GM21526 (cell line): ENCODE data around the gene PKNOX2.

Experiments used
- ATAC-seq: cut with Tn5 transposase; IDR thresholded peaks from one replicate; pipeline ENCODE4 v1.9.1; 2021; ENCODE audit warnings: moderate library complexity; ENCODE audit not compliant: unreplicated experiment, low FRiP score

The PKNOX2 gene

DNA sequence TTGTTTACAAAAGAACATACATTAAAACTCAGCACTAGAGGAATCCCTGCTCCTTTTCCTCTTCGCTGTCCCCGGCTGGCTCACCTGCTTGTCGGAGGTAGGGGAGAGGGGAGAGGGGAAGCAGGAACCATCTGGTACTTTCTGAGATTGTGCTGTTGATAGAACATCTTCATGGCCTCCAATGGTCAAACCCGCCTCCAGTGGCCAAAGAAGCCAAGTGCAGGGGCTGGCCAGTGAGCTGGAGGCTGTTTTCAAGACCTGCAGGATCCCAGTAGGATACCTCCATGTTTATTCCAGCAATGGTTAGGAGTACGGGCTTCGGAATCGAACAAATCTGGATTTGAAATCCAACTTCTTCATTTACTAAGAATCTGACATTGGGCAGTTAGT is 92.6 kb downstream of the PKNOX2 start:
- ATAC-seq = no peak

DNA sequence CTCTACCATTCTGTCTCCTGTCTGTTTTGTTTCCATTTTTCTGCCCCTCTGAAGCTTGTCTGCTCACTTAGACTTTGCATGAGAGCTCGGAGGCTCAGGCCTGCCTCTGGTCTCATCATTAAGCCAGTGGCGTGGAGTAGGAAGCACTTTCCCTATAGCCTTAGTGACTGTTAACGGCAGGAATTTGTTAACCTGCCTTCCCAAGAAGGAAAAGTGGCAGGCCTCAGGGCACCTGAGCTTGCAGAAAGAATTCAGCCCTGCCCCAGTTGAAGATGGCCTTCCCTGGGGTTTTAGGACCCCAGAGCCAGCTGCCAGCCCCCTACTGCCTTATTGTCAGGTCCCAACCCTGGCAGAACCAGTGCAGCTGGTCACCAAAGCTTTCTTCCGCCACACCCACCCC is 93.2 kb downstream of the PKNOX2 start:
- ATAC-seq = no peak

DNA sequence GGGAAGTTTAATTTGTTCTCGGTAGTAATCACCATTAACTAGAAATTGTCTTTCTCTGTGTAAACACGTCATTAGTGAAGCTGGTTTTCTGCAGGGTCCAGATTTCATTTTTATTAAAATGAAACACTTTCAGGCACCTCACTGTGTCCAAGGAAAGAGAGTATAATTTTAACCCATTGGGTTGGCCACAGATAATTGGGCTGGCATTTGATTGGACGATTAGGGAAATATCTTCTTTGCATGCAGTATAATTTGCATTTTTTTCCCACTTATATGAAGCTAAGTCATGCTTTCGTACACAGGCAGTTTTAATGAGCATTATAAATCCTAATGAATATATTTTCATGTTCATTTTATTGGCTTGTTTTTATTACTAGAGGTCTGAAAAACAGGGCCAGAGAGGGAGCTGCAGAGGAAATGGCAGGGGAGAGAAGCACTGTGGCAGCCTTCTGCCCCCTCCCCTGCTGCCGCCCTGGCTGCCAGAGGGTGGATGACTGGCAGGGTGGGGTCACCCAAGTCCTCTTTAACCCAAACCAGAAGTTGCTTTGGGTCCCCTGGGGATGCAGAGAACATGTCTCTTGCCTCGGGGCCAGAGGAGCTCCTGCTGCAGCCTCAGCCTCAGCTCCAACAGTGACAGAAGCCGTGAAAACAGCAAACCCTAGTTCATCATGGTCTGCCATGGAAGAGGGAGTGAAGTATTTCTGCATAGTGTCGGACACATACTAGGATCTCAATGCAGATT is 93.9 kb downstream of the PKNOX2 start:
- no peak for ATAC-seq

- ATAC-seq = no peak
These were observed 97.0 kb downstream of the PKNOX2 start for GRCh38 chr11:125261588-125261987.

DNA sequence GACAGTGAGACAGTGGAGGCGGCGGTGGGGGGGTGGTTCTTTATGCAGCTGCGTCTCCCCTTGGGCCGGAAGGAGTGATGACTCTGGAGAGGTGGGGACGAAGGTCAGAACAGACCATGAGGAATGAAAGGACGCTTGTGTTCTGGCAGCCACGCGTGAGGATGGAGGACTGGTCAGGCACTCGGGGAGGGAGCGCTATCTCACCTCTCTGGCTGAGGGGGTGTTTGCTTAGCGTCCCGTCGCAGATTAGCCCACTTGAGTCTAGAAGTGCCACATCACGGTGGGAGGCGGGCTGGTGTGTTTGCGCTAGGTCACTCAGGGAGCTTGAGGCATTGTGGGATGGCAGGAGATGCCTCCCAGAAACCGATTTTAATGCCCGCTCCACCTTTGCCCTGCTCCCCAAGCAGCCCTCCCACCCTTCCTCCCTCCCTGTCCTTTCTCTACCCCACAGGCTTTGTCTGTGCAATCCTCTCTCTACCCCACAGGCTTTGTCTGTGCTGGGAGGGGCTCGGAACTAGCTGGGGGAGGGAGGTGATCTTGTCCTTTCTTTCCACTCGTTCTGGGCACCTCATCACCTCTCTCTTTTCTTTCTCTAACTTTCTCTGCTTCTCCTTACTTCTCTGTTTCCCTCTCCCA is 97.8 kb downstream of the PKNOX2 start:
- no peak for ATAC-seq

DNA sequence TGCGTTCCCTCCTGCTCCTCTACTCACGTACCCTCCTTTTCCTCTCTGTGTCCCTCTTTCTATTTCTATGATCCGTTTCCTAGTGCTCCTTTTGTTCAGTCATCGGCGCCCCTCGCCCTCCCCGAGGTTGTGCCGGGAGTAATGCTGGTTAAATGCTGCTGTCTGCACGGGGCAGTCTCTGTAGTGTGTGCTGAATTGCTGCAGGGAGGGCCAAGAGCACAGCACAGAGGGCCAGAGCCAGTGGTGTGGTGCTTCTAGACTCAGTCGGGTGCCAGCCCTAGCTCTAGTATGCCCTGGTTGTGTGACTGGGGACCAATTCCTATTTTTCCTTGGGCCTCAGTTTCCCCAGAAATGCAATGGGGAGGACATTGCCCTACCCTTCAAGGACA is 98.3 kb downstream of the PKNOX2 start:
- ATAC-seq = no peak

DNA sequence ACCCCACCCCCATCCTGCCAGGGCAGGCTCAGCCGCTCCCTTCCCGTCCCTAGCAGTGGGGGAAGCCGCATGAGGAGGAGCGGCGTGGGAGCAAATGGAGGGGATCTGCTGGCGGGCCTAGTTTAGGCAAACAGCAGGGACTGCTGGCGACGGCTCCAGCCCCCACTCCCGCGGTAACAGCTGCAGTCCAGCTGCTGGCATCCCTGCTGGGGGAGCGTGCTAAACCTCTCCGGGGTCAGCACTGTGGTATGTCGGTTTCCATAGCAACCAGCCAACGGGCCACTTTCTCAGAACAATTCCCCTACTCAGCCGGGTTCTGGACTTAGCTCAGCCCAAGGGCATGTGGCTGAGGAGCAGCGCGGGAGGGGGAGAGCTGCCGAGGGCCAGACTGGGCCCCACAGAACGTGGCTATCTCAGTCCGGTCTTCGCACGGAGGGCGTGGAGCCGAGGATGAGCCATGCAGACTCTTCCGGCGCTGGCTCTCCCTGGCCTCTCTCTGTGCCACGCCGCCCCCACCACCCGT is 98.8 kb downstream of the PKNOX2 start:
- no peak for ATAC-seq

- no peak for ATAC-seq
These were observed 99.8 kb downstream of the PKNOX2 start for GRCh38 chr11:125264100-125265022.

- no peak for ATAC-seq
These were observed 103.0 kb downstream of the PKNOX2 start for GRCh38 chr11:125267548-125267947.

DNA sequence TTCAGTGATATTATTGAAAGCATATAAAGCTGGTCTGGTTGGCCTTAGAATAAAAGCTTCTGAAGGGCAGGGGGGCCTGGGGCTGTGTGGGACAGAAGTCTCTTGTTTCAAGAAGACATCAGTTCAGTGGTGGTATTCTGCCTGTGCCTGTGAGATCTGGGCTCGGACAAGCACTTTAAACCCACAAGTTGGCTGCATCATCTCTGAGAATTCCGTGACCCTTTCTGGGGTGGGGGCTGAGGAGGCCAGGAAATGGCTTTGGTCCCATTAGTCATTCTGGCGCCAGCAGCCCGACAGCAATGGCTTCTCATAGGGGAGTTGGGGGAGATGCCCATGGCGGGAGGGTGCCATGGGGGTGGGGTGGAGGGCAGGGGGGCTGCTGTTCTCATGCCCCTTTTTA is 104.1 kb downstream of the PKNOX2 start:
- ATAC-seq = no peak

DNA sequence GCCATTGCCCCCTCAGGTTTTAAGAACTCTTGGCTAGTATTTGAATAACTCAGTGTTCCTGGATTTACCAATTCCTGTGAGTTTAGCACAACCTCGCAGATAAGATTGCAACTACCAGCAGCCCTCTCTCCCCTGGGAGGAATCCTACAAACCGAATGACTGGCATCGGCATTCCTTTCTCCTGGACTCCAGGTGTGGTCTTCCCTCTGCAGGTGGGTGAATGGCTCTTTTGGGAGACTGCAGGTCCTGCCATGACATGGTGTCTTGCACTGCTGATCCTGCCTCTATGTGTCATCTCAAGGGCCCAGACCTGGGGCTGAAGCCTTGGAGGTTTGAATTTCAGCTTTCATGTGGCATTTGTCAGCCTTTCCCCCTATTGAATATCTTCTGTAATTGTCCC is 105.6 kb downstream of the PKNOX2 start:
- no peak for ATAC-seq

GRCh38 chr11:125270711-125271110 is 106.2 kb downstream of the PKNOX2 start:
- ATAC-seq = no peak

DNA sequence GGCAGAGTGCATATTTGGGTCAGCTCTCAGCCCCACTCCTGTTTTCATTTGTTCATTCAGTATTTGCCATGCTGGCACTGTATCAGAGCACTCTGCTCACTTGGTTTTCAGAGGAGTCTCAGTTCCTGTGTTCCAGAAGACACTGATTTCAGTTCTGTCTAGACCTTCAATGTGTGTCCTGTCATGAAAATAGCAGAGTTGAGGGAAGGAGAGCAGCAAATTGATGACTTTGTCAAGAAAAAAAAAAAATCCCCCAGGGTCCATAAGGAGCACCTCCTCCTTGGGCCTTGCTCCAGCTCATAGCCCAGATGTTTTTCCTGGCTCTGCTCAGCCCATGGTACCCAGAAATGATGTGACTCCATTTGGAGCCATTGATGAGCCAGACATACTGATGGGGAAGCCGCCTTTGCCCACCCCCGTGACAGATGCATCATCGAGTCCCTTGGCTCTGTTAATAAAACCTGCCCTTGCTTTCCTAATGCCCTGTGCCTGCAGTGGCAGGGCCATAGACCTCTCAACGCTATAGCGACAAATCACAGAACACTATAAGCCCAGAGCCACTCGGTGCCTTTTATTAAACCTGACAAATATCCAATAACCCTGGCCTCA is 107.0 kb downstream of the PKNOX2 start:
- no peak for ATAC-seq

DNA sequence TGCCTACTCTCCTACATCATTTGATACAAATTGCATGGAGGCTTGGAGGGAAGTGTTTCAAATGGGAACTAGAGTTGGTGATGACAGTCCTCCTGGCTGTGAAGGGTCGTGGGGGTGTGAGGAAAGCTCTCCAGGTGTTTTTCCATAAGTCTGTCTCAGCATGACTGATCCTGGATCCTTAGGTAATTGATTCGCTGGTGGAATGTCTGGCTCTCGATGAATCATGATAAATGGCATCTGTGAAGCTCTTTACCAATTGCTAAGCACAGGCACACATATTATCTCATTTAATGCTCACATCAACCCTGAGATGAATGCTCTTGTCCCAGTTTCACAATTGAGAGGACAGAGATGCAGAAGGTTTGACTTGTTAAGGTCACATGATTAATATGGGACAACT is 107.5 kb downstream of the PKNOX2 start:
- ATAC-seq = no peak

DNA sequence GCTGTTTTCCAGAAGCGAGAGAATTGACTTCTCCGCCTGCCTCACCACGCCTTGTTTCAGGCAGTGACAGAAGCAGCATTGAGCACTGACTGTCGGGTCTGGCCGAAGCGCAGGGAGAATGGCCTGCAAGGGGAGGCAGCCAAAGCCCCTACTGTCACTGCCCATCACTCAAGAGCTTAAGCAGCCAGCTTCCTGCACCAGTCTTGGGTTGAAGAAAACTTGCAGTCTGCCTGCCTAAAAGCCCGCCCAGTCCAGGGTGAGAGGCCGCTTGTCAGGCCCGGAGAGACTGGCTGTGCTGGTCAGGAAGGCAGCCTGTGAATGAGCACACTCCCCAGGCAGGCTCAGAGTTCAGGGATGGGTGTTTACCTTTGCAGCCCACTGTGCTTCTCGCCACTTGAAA is 108.3 kb downstream of the PKNOX2 start:
- no peak for ATAC-seq

DNA sequence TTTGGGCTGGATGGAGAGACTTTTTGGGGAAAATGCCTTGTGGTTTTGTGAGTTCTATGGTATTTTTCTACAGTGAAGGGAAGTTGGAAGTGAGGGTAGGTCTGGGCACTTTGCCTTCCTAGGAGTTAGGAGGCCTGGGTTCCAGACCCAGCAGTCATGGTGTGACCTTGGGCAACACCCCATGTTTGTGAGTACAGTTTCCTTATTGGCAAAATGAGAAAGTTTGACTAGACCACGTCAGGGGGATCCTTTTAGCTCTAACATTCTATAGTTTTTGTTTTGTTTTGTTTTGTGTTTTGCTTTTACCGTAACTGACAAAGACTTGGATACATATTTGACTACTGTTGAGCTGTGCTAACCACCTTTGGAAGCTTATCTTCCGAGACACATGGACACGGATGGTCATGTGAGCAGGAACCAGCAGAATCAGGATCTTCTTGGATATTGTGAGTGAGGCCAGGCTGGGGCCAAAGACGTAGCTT is 109.0 kb downstream of the PKNOX2 start:
- ATAC-seq = no peak

DNA sequence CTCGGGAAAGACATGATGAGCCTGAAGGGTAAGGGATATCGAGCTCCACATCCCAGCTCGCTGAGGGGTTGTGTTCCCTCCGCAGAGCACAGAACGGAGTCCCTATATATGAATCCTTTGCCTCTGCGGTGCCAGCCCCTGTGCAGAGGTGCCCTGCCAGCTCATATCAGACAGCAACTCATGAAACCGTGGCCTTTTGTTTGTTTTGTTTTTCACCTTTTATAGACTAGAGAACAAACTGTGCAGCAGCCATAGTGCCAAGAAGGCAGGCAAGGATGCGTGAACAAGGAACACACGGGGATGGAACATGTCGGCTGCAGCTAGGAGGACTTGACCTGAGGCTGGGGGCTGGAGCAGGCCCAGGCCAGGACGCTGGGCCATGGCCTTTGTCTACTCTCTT is 109.8 kb downstream of the PKNOX2 start:
- no peak for ATAC-seq

- no peak for ATAC-seq
These were observed 110.2 kb downstream of the PKNOX2 start for GRCh38 chr11:125274774-125275173.

DNA sequence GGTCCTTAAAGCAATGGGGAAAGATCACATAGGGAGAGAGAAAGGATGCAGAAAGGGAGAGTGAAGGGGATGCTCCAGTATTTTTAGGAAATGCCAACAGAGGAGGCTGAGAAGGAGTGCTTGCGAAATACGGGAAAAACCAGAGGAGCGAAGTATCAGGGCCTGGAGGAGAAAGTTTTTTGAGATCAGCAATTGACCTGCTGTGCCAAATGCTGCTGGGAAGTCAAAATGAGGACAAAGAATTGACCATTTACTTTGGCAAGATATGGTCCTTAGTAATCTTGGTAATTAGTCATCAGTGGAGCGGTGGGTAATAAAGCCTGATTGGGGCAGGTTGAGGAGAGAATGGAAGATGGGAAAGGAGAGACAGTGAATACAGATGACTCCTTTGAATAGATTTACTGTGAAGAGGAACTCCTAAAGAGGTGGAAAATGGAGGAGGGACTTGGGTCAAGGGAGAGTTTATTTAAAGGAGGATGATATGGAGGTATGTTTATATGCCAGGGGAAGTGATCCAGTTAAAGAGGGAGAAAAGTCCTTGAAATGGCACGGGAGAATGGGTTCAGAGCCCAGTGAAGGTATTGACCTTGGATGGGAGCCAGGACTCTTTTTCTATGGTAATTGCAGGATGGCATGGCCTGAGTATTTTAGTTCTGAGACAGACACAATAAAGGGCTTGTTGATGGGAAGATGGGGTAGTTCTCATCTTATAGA is 111.5 kb downstream of the PKNOX2 start:
- ATAC-seq = no peak

DNA sequence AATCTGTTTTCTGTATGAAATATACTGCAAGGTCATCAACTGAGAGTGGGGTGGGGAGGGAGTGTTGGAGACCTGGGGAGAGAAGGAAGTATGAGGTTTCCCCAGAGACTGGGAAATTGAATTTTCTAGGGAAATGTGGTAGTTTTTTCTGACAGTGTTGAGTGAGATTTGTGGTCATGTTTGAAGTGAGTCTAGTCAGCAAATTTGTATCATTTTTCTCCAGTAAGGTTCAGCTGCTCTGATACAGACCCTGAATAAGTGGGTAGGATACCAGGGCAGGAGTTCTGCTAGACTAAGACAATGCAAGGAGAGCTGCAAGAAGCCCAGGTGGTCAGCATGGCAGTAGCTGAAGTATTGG is 112.0 kb downstream of the PKNOX2 start:
- ATAC-seq = no peak
